MM.1S (cell line): ENCODE data around the gene SEMA4A.

Source experiments
- CTCF ChIP-seq: fragments of 300-600 bp; sonication (generic); IDR thresholded peaks from 2 replicates; pipeline ENCODE4 v1.5.1; 2016; ENCODE audit warnings: antibody characterized with exemption, low read length, mixed read lengths
- EZH2 ChIP-seq: fragments of 300-600 bp; sonication (generic); optimal IDR thresholded peaks from 2 replicates; pipeline ENCODE3; 2017; ENCODE audit warnings: low read depth, mild to moderate bottlenecking, antibody characterized with exemption, low read length, mixed read lengths
- EZH2phosphoT487 ChIP-seq: fragments of 300-600 bp; sonication (generic); IDR thresholded peaks from 2 replicates; pipeline ENCODE4 v1.6.1; 2018; ENCODE audit warnings: antibody characterized with exemption, low read length

GRCh38 chr1:156148216-156148615, 5.2 kb upstream of the SEMA4A start:
- no peak for TF ChIP-seq CTCF
- no peak for TF ChIP-seq EZH2
- TF ChIP-seq EZH2phosphoT487, result no peak
